SK-N-SH treated with all-trans-retinoic acid at 6 μM for 48 hours (cell line): ENCODE measurements around the gene ACADL.
A peak's percentile ranks its signal among the peaks of the same experiment; 100 is the strongest.

Experiments used
- ATAC-seq: fragments of 200-7000 bp; cut with Tn5 transposase; 3 replicates; pipeline ENCODE4 v1.9.1; 2020; ENCODE audit warnings: mild to moderate bottlenecking, moderate library complexity
- BACH2 ChIP-seq: fragments of 250-450 bp; sonication (Bioruptor Pico); IDR thresholded peaks from 2 replicates; pipeline ENCODE4 v1.9.0; 2021; ENCODE audit warnings: mild to moderate bottlenecking, borderline replicate concordance
- CSDC2 ChIP-seq: fragments of 250-450 bp; sonication (Bioruptor Pico); IDR thresholded peaks from 2 replicates; pipeline ENCODE4 v1.5.0; 2020; ENCODE audit warnings: mild to moderate bottlenecking, moderate library complexity
- ESRRG ChIP-seq: fragments of 250-450 bp; sonication (Bioruptor Pico); IDR thresholded peaks from 2 replicates; pipeline ENCODE4 v1.6.1; 2021; ENCODE audit warnings: mild to moderate bottlenecking
- GLIS3 ChIP-seq: fragments of 250-450 bp; sonication (Bioruptor Pico); IDR thresholded peaks from 2 replicates; pipeline ENCODE4 v1.5.0; 2020; ENCODE audit warnings: mild to moderate bottlenecking, moderate library complexity
- ISL1 ChIP-seq: fragments of 250-450 bp; sonication (Bioruptor Pico); IDR thresholded peaks from 2 replicates; pipeline ENCODE4 v2.1.2; 2022; ENCODE audit warnings: mild to moderate bottlenecking, moderate library complexity
- OSR1 ChIP-seq: fragments of 250-450 bp; sonication (Bioruptor Pico); IDR thresholded peaks from 2 replicates; pipeline ENCODE4 v1.8.0; 2022; ENCODE audit warnings: moderate library complexity, mild to moderate bottlenecking, inconsistent platforms
- PPARA ChIP-seq: fragments of 250-450 bp; sonication (Bioruptor Pico); IDR thresholded peaks from 2 replicates; pipeline ENCODE4 v1.5.0; 2020; ENCODE audit warnings: mild to moderate bottlenecking, borderline replicate concordance
- RARB ChIP-seq: fragments of 250-450 bp; sonication (Bioruptor Pico); IDR thresholded peaks from 2 replicates; pipeline ENCODE4 v1.8.0; 2021; ENCODE audit warnings: mild to moderate bottlenecking, moderate library complexity
- SNAI2 ChIP-seq: fragments of 250-450 bp; sonication (Bioruptor Pico); IDR thresholded peaks from 2 replicates; pipeline ENCODE4 v1.5.0; 2020; ENCODE audit warnings: mild to moderate bottlenecking, moderate library complexity
- TOX ChIP-seq: fragments of 250-450 bp; sonication (Bioruptor Pico); IDR thresholded peaks from 2 replicates; pipeline ENCODE4 v1.8.0; 2021; ENCODE audit warnings: mild to moderate bottlenecking, moderate library complexity, borderline replicate concordance
- ZC3H10 ChIP-seq: fragments of 250-450 bp; sonication (Bioruptor Pico); IDR thresholded peaks from 2 replicates; pipeline ENCODE4 v1.5.1; 2021; ENCODE audit warnings: mild to moderate bottlenecking, moderate library complexity
- ZFP3 ChIP-seq: fragments of 250-450 bp; sonication (Bioruptor Pico); IDR thresholded peaks from 2 replicates; pipeline ENCODE4 v1.5.0; 2020; ENCODE audit warnings: mild to moderate bottlenecking, moderate library complexity
- ZFP30 ChIP-seq: fragments of 450-650 bp; formaldehyde crosslinking; IDR thresholded peaks from 2 replicates; pipeline ENCODE4 v1.5.0; 2022; ENCODE audit warnings: mild to moderate bottlenecking, moderate library complexity
- ZNF565 ChIP-seq: fragments of 450-650 bp; formaldehyde crosslinking; conservative IDR thresholded peaks from 2 replicates; pipeline ENCODE4 v1.5.0; 2020; ENCODE audit warnings: low read depth, mild to moderate bottlenecking, moderate library complexity
- ZNF70 ChIP-seq: fragments of 450-650 bp; formaldehyde crosslinking; IDR thresholded peaks from 2 replicates; pipeline ENCODE4 v1.5.0; 2020; ENCODE audit warnings: mild to moderate bottlenecking, moderate library complexity
- ZNF8 ChIP-seq: fragments of 450-650 bp; formaldehyde crosslinking; IDR thresholded peaks from 2 replicates; pipeline ENCODE4 v1.5.0; 2020; ENCODE audit warnings: mild to moderate bottlenecking, moderate library complexity
- TF ChIP-seq, protein P1 (sequence below): fragments of 250-450 bp; sonication (Bioruptor Pico); IDR thresholded peaks from 2 replicates; pipeline ENCODE4 v1.5.0; 2020; ENCODE audit warnings: mild to moderate bottlenecking, moderate library complexity
- TF ChIP-seq, protein P2 (sequence below): fragments of 250-450 bp; sonication (Bioruptor Pico); IDR thresholded peaks from 2 replicates; pipeline ENCODE4 v1.5.1; 2020; ENCODE audit warnings: low read depth, mild to moderate bottlenecking, moderate library complexity
- TF ChIP-seq, protein P3 (sequence below): fragments of 250-450 bp; sonication (Bioruptor Pico); IDR thresholded peaks from 2 replicates; pipeline ENCODE4 v1.5.1; 2021; ENCODE audit warnings: mild to moderate bottlenecking, moderate library complexity
- TF ChIP-seq, protein P4 (sequence below): fragments of 250-450 bp; sonication (Bioruptor Pico); IDR thresholded peaks from 2 replicates; pipeline ENCODE4 v1.8.0; 2021; ENCODE audit warnings: low read depth, mild to moderate bottlenecking, moderate library complexity, borderline replicate concordance
- TF ChIP-seq, protein P5 (sequence below): fragments of 250-450 bp; sonication (Bioruptor Pico); IDR thresholded peaks from 2 replicates; pipeline ENCODE4 v1.8.0; 2020; ENCODE audit warnings: mild to moderate bottlenecking, moderate library complexity, borderline replicate concordance

ACADL gene

DNA sequence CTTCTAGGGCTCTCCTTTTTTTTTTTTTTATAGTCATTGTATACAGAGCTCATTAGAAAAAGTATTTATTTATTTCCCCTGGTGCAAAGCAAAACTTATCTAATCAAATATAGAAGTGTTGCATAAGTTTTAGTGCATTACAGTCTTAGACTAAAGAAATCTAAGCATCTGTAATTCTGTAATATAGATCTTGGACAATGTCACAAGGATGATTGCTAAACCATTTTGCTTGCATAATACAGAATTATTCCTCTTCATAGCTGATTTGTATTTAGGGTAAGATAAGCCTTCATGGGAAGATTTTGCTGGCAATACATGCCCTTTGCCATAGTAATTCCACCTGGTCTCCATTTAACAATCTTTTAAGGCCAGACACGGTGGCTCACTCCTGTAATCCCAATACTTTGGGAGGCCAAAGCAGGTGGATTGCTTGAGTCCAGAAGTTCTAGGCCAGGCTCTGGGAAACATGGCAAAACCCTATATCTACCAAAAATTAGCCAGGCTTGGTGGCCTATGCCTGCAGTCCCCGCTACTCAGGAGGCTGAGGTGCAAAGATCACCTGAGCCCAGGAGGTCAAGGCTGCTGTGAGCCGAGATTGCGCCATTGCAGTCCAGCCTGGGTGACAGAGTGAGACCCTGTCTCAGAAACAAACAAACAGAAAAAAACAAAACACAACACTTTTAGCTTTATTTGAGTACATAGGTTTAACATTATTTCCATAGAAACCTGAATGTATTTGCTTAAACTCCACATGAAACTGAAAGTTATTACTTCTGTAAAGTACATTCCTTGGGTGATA, 2.2 kb upstream of the ACADL start:
- no peak for ATAC-seq

DNA sequence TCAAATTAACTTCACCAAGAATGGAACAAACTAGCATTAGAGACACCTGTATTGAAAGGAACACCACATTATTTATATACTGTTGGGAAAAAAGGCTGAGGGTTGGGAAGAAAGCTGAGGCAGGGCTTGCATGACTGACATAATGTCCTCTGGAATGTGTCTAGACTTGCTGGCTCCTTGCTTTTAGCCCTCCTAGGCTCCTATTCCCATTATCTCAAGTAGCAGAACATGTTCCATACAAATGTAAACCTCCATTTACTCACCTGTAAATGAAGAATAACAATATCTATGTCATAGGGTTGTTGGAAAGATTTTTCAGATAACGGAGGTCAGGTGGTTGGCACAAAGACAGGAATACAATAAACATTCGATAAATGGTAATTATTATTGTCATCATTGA, 976 bp upstream of the ACADL start:
- ATAC-seq, result no peak
- TF ChIP-seq, protein P1, sequence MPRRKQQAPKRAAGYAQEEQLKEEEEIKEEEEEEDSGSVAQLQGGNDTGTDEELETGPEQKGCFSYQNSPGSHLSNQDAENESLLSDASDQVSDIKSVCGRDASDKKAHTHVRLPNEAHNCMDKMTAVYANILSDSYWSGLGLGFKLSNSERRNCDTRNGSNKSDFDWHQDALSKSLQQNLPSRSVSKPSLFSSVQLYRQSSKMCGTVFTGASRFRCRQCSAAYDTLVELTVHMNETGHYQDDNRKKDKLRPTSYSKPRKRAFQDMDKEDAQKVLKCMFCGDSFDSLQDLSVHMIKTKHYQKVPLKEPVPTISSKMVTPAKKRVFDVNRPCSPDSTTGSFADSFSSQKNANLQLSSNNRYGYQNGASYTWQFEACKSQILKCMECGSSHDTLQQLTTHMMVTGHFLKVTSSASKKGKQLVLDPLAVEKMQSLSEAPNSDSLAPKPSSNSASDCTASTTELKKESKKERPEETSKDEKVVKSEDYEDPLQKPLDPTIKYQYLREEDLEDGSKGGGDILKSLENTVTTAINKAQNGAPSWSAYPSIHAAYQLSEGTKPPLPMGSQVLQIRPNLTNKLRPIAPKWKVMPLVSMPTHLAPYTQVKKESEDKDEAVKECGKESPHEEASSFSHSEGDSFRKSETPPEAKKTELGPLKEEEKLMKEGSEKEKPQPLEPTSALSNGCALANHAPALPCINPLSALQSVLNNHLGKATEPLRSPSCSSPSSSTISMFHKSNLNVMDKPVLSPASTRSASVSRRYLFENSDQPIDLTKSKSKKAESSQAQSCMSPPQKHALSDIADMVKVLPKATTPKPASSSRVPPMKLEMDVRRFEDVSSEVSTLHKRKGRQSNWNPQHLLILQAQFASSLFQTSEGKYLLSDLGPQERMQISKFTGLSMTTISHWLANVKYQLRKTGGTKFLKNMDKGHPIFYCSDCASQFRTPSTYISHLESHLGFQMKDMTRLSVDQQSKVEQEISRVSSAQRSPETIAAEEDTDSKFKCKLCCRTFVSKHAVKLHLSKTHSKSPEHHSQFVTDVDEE (CRISPR knock-in tag), result no peak
- no peak for TF ChIP-seq ISL1 (CRISPR knock-in tag)
- TF ChIP-seq SNAI2 (CRISPR knock-in tag), result no peak
- TF ChIP-seq, protein P2, sequence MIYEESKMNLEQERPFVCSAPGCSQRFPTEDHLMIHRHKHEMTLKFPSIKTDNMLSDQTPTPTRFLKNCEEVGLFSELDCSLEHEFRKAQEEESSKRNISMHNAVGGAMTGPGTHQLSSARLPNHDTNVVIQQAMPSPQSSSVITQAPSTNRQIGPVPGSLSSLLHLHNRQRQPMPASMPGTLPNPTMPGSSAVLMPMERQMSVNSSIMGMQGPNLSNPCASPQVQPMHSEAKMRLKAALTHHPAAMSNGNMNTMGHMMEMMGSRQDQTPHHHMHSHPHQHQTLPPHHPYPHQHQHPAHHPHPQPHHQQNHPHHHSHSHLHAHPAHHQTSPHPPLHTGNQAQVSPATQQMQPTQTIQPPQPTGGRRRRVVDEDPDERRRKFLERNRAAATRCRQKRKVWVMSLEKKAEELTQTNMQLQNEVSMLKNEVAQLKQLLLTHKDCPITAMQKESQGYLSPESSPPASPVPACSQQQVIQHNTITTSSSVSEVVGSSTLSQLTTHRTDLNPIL (CRISPR knock-in tag), result no peak
- TF ChIP-seq, protein P3, sequence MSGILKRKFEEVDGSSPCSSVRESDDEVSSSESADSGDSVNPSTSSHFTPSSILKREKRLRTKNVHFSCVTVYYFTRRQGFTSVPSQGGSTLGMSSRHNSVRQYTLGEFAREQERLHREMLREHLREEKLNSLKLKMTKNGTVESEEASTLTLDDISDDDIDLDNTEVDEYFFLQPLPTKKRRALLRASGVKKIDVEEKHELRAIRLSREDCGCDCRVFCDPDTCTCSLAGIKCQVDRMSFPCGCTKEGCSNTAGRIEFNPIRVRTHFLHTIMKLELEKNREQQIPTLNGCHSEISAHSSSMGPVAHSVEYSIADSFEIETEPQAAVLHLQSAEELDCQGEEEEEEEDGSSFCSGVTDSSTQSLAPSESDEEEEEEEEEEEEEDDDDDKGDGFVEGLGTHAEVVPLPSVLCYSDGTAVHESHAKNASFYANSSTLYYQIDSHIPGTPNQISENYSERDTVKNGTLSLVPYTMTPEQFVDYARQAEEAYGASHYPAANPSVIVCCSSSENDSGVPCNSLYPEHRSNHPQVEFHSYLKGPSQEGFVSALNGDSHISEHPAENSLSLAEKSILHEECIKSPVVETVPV (CRISPR knock-in tag), result no peak
- TF ChIP-seq, protein P4, sequence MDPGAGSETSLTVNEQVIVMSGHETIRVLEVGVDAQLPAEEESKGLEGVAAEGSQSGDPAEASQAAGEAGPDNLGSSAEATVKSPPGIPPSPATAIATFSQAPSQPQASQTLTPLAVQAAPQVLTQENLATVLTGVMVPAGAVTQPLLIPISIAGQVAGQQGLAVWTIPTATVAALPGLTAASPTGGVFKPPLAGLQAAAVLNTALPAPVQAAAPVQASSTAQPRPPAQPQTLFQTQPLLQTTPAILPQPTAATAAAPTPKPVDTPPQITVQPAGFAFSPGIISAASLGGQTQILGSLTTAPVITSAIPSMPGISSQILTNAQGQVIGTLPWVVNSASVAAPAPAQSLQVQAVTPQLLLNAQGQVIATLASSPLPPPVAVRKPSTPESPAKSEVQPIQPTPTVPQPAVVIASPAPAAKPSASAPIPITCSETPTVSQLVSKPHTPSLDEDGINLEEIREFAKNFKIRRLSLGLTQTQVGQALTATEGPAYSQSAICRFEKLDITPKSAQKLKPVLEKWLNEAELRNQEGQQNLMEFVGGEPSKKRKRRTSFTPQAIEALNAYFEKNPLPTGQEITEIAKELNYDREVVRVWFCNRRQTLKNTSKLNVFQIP (CRISPR knock-in tag), result no peak
- no peak for TF ChIP-seq ZNF565 (CRISPR knock-in tag)
- no peak for TF ChIP-seq PPARA (CRISPR knock-in tag)
- no peak for TF ChIP-seq ZC3H10
- TF ChIP-seq, all 23 proteins: peak for 0

More for the DNA sequence above, 2.2 kb upstream of the ACADL start:
- no peak for TF ChIP-seq TOX

DNA sequence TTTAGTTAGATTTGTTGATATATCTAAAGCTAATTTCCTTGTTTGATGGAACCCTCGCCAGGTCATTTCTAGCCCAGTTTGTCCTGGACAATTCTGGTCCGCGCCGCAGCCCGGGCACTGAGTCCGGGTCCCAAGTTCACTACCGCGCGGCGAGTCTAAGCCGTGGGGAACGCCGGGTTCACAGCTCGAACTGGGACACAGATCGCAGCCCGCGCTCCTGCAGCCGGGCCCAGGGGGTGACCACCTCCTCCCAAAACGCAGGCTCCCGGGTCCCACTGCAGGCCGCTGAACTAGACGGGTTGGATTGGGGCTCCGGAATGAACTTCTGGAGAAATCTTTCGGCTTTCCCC, 681 bp downstream of the ACADL start:
- peak; percentile 67 for ATAC-seq
- no peak for TF ChIP-seq OSR1
- TF ChIP-seq, protein P5, sequence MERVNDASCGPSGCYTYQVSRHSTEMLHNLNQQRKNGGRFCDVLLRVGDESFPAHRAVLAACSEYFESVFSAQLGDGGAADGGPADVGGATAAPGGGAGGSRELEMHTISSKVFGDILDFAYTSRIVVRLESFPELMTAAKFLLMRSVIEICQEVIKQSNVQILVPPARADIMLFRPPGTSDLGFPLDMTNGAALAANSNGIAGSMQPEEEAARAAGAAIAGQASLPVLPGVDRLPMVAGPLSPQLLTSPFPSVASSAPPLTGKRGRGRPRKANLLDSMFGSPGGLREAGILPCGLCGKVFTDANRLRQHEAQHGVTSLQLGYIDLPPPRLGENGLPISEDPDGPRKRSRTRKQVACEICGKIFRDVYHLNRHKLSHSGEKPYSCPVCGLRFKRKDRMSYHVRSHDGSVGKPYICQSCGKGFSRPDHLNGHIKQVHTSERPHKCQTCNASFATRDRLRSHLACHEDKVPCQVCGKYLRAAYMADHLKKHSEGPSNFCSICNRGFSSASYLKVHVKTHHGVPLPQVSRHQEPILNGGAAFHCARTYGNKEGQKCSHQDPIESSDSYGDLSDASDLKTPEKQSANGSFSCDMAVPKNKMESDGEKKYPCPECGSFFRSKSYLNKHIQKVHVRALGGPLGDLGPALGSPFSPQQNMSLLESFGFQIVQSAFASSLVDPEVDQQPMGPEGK, result no peak
- TF ChIP-seq ZFP30 (CRISPR knock-in tag), result no peak
- TF ChIP-seq ISL1 (CRISPR knock-in tag), result no peak
- no peak for TF ChIP-seq ESRRG
- no peak for TF ChIP-seq ZNF70 (CRISPR knock-in tag)

DNA sequence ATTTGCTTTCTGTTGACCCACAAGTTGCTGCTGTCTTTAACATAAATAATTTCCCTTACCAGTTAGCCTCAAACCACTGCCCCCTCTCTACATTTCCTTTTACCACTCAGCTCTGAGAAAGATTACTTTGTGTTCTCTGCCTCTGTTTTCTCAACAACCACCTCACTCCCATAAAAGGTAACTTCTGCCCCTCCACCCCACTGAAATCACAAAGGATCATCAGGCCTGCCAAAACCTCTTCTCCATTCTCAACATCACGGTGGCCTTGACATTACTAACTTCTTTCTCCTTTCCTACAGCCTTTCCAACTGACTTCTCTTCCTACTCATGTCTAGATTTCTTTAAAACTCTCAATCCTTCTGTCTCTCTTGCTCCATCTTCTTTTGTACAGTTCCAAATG, 10.1 kb downstream of the ACADL start:
- no peak for ATAC-seq
- TF ChIP-seq TOX (no peak), ZC3H10 (no peak), ZFP30 (CRISPR knock-in tag) (no peak), GLIS3 (CRISPR knock-in tag) (no peak), ZNF565 (CRISPR knock-in tag) (no peak), CSDC2 (CRISPR knock-in tag) (no peak), RARB (CRISPR knock-in tag) (no peak), ZNF8 (CRISPR knock-in tag) (no peak), BACH2 (no peak), ZFP3 (no peak), OSR1 (no peak), ZNF70 (CRISPR knock-in tag) (no peak), ISL1 (CRISPR knock-in tag) (no peak)
- TF ChIP-seq, protein P3 (CRISPR knock-in tag), result no peak
- TF ChIP-seq, protein P2 (CRISPR knock-in tag), result no peak
